Keratinocyte (primary cell): ENCODE results near the gene MBTD1.
"Not testable (repeated sequence)": the region's sequence is repeated elsewhere in the genome, so short reads cannot be mapped to it uniquely, and the experiment has no call there.

Source experiments
- EZH2 ChIP-seq: IDR thresholded peaks from one replicate; pipeline ENCODE4 v1.6.1; 2012; ENCODE audit warnings: inconsistent platforms, mild to moderate bottlenecking, low read length, moderate library complexity
- TF ChIP-seq, protein P1 (sequence below), 3 experiments: IDR thresholded peaks in 1 of 3; conservative IDR thresholded peaks in 1 of 3; optimal IDR thresholded peaks in 1 of 3; 2 replicates in 2 of 3; 3 replicates in 1 of 3; pipeline versions ENCODE3 to v1.5.1; 2011; ENCODE audit warnings: low read length in 3 of 3, mild to moderate bottlenecking in 3 of 3, moderate library complexity in 2 of 3, control low read depth in 1 of 3, inconsistent platforms in 1 of 3; ENCODE audit not compliant: insufficient read depth in 2 of 3; ENCODE audit errors: extremely low read depth in 1 of 3

DNA sequence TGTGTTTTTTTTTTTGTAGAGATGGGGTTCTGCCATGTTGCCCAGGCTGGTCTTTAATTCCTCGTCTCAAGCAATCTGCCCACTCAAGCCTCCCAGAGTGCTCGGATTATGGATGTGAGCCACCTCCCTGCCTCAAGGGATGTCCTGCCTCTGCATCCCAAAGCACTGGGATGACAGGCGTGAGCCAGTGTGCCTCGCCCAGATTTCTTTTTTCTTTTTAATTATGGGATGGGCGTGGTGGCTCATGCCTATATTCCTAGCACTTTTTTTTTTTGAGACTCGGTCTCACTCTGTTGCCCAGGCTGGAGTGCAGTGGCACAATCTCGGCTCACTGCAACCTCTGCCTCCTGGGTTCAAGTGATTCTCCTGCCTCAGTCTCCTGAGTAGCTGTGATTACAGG lies 34.3 kb downstream of the MBTD1 start:
- TF ChIP-seq, protein P1, sequence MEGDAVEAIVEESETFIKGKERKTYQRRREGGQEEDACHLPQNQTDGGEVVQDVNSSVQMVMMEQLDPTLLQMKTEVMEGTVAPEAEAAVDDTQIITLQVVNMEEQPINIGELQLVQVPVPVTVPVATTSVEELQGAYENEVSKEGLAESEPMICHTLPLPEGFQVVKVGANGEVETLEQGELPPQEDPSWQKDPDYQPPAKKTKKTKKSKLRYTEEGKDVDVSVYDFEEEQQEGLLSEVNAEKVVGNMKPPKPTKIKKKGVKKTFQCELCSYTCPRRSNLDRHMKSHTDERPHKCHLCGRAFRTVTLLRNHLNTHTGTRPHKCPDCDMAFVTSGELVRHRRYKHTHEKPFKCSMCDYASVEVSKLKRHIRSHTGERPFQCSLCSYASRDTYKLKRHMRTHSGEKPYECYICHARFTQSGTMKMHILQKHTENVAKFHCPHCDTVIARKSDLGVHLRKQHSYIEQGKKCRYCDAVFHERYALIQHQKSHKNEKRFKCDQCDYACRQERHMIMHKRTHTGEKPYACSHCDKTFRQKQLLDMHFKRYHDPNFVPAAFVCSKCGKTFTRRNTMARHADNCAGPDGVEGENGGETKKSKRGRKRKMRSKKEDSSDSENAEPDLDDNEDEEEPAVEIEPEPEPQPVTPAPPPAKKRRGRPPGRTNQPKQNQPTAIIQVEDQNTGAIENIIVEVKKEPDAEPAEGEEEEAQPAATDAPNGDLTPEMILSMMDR (optimal IDR thresholded peaks at IDR 0.05 in 1 of 3, IDR thresholded peaks at IDR 0.05 in 1 of 3, conservative IDR thresholded peaks at IDR 0.05 in 1 of 3; ENCODE audit: extremely low read depth in 1 of 3, insufficient read depth in 2 of 3, low read length in 3 of 3): not testable (repeated sequence)
- TF ChIP-seq EZH2: not testable (repeated sequence)
